Measurements from ENCODE around the gene ARL5B. TPM values are rescaled to one million over a fixed set of nuclear protein-coding genes. Genes with fewer than 3 reads are reported as not detected.
"Not testable (repeated sequence)": the region's sequence is repeated elsewhere in the genome, so short reads cannot be mapped to it uniquely, and the experiment has no call there.

ARL5B gene, protein sequence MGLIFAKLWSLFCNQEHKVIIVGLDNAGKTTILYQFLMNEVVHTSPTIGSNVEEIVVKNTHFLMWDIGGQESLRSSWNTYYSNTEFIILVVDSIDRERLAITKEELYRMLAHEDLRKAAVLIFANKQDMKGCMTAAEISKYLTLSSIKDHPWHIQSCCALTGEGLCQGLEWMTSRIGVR
- 1 to 10 TPM; 9.0 to 9.3 TPM for total RNA-seq

DNA sequence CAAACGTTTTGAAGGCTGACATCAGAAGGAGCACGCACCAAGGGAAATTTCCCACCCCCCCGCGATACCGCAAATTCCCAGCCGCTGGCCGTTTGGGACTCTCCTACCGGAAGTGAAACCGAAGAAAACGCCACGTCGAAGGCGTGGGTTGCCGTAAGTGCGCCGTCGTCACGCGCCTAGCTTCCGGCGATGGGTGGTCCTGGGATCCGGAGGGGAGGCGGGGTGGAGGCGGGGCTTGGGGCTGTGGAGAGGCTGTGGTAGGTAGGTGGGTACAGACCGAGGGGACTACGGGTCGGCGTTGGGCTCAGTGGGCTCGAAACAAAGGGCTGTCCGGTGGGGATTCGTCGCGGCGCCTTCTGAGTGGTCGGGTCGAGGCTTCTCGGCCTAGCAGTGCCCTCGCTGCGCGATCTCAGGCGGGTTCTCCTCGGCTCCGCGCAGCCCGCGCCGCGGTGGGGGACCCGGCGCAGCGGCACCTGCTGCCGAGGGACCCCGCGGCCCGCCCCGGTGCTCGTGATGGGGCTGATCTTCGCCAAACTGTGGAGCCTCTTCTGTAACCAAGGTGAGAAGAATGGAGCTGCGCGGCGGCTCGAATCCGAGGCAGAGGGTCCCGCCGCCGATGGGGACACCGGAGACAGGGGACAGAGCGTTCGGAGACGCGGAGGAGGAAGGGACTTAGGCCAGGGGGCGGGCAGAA is at the start of gene ARL5B:
Gene ARL5B (plus strand): TSS at position 307 of the 694 bp plus-strand sequence. CDS start 207 bp downstream, at position 514.
- CTCF ChIA-PET: interaction anchor here (1.0 kb wide), 1 partner anchor 11 kb away, joined by 3 read pairs; no protein-coding TSS in a partner anchor
- POLR2A ChIA-PET: interaction anchor here (0.6 to 1.6 kb wide), 6 partner anchors 8 to 1458 kb away, joined by 3 to 11 read pairs (median 4); partner anchors contain the start of genes NSUN6 and TRDMT1

DNA sequence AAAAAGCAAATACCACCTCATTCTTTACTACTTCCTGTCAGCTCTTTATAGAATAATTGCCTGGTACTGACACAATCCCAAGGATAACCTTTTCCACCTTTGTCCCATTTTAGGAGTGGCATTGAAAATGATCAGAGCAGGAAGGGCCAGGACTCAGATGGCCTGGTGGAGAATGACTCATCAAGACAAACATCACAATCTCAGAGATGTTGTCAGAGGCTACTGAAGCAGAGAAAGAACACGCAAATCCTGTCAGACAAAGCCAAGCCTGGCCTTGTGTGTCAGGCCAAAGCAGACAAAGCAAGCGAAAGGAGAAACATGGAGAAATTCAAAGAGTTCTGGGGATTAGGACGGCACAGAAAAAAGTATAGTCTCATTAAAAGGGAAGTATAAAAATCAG is 48.7 kb upstream of the ARL5B start:
- ChIA-PET POLR2A (no interaction called here), CTCF (no interaction called here)

DNA sequence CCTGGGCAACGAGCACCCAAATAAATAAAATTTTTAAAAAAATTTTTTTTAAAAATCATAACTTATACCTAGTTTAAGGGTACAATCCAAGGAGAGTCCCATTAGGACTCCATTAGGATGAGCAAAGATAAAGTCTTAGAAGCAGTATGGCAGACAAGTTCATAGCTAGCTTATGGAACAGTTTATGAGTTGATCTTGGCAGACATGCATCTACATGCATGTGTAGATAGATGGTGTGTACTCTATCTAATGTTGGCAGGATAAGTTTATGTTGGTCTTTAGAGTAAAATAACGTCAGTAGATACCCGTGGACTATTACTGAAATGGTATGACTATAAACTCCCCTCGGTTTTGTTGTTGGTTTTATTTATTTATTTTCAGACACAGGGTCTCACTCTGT is 48.1 kb upstream of the ARL5B start:
- POLR2A ChIA-PET: no interaction called here
- CTCF ChIA-PET: no interaction called here

DNA sequence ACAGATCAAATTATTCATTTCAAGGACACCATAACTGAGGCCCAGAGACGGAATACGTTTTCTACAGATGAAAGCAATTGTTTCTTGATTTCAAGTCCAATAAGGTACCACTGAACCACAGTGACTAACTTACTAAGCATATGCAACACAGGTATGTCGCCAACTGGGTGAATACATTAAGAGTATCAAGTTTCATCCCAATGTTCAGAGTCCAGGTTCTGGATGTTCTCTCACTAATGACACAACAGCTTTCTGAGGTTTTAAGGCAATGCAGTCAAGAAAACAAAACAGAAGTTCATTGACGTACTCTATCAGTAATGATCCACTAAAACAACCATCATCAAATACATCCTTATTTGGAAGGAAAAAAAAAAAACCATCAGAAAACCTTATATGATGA is 43.6 kb upstream of the ARL5B start:
- POLR2A ChIA-PET: interaction anchor here (0.6 kb wide), 1 partner anchor 910 kb away, joined by 4 read pairs; no protein-coding TSS in a partner anchor
- CTCF ChIA-PET: no interaction called here

DNA sequence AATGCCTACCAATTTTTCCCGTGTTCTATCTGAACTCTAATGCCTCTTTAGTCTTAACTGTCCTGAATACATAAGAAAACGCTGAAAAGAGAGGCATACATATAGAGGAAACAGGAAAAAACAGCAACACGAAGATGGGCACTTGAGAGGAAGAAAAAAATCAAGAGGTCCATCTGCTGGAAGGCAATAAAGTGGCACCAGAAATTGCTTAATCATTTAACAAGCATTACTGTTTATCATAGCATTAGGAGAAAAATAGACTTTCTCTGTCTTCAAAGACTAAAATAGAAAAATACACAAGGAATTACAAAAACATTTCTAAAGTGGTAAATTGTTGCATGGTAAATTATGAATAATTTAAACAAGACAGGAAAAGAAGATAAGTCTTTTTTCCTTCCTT is 42.9 kb upstream of the ARL5B start:
- ChIA-PET CTCF (no interaction called here), POLR2A (interaction anchor here (0.6 kb wide), 1 partner anchor 909 kb away, joined by 4 read pairs; no protein-coding TSS in a partner anchor)

DNA sequence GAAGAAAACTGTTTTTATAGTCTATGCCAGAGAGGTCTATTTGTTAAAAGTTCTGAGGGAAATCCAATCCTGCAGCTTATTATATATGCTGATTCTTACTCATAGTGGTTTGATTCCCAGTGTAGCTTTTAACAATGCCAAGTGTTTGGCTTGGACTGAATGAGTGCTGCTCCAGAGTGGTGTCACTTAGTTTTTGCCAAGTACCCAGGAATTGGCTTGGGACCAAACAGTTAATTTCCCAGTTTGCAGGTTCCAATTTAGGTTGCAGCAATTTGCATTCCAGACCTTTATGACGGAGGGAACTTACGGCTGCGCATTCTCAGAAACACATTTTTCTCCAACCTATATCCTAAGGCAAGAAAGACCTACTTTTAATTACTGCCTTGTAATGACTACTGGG is 40.2 kb upstream of the ARL5B start:
- CTCF ChIA-PET: no interaction called here
- POLR2A ChIA-PET: interaction anchor here (0.6 kb wide), 1 partner anchor 40 kb away, joined by 6 read pairs; no protein-coding TSS in a partner anchor

DNA sequence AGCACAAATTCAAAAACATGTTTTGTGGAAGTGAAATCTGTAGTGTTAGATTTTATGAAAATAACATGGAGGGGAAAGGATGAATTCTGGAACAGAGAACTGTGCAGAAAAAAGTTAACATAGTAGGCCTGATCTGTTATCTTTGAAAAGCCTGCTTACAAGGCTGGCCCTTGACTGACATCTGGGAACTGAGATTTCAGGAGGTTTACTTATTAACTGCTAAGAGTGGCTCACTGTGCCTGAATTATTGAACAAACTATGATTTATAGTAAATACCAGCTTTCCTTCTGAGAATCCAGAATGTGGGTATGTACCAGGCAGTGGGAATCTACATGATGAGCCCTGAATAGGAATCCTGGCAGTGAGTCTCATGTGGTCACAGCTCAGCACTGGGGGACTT is 38.4 kb upstream of the ARL5B start:
- POLR2A ChIA-PET: no interaction called here
- CTCF ChIA-PET: no interaction called here

DNA sequence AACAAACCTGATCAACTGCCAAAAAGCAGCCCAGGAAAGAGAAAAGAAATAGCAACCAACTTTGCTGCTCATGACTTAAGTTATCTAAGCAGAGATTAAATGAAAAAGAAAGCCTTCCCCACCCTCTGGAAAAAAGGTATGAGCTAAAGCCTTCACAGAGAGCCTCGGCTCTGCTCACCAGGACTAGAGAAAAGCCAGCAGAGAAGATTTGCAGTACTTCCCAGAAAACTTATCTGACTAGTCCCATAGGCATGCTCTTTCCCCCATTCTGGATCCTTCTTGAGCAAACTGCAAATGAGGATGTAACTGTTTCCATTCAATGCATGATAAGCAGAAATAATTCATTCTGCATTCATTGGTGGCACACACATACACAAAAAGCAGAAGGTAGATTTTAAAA is 35.6 kb upstream of the ARL5B start:
- CTCF ChIA-PET, POLR2A ChIA-PET: not testable (repeated sequence)

DNA sequence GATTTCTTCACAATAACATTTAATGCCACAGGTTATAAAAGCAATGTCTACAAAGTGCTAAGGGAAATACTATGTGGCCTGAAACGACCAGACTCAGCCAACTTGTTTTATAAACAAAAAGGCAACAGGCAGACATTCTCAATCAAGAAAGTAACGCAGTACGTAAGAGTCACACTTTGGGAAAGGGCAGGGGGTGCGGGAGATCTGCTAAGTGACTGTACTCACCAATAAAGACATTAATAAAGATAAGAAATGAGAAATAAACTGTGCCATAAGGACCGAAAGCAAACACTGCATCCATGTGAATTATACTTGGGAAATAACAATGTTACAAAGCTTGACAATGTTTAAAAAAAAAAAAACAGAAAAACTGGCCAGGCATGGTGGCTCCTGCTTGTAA is 33.3 kb upstream of the ARL5B start:
- ChIA-PET POLR2A (no interaction called here), CTCF (no interaction called here)

DNA sequence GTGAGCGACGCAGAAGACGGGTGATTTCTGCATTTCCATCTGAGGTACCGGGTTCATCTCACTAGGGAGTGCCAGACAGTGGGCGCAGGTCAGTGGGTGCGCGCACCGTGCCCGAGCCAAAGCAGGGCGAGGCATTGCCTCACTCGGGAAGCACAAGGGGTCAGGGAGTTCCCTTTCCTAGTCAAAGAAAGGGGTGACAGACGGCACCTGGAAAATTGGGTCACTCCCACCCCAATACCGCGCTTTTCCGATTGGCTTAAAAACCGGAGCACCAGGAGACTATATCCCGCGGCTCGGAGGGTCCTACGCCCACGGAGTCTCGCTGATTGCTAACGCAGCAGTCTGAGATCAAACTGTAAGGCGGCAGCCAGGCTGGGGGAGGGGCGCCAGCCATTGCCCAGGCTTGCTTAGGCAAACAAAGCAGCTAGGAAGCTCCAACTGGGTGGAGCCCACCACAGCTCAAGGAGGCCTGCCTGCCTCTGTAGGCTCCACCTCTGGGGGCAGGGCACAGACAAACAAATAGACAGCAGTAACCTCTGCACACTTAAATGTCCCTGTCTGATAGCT is 31.7 kb upstream of the ARL5B start:
- POLR2A ChIA-PET, CTCF ChIA-PET: not testable (repeated sequence)

DNA sequence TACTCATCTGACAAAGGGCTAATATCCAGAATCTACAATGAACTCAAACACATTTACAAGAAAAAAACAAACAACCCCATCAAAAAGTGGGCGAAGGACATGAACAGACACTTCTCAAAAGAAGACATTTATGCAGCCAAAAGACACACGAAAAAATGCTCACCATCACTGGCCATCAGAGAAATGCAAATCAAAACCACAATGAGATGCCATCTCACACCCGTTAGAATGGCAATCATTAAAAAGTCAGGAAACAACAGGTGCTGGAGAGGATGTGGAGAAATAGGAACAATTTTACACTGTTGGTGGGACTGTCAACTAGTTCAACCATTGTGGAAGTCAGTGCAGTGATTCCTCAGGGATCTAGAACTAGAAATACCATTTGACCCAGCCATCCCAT is 26.7 kb upstream of the ARL5B start:
- CTCF ChIA-PET, POLR2A ChIA-PET: not testable (repeated sequence)

DNA sequence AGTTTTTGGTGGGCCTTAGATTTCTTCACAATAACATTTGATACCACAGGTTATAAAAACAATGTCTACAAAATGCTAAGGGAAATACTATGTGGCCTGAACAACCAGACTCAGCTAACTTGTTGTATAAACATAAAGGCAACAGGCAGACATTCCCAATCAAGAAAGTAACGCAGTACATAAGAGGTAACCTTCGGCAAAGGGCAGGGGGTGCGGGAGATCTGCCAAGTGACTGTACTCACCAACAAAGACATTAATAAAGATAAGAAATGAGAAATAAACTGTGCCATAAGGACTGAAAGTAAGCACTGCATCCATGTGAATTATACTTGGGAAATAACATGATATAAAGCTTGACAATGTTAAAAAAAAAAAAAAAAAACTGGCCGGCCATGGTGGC is 23.2 kb upstream of the ARL5B start:
- POLR2A ChIA-PET: no interaction called here
- CTCF ChIA-PET: no interaction called here

DNA sequence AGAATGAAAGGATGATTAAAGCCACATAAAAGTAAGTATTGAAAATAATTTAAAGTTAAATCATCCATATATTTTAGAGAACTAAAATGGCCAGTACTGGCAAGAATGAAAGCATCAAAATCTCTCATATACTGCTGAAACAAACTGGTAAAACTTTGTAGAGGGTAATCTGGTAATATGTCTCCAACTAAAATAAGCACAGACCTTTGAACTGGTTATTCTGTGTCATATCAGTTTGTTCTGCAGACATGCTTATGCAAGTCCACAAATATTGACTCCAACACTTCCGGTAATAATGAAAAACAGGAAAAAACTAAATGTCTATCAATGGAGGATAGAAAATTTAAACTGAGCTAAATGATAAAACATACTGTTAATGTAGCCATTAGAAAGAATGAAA is 21.8 kb upstream of the ARL5B start:
- CTCF ChIA-PET: not testable (repeated sequence)
- POLR2A ChIA-PET: interaction anchor here (0.7 kb wide), 1 partner anchor 23 kb away, joined by 4 read pairs; no protein-coding TSS in a partner anchor

DNA sequence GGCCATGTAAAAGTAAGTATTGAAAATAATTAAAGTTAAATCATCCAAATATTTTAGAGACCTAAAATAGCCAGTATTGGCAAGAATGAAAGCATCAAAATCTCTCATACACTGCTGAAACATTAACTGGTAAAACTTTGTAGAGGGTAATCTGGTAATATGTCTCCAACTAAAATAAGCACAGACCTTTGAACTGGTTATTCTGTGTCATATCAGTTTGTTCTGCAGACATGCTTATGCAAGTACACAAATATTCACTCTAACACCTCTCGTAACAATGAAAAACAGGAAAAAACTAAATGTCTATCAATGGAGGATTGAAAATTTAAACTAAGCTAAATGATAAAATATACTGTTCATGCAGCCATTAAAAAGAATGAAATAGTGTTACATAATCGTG is 19.5 kb upstream of the ARL5B start:
- CTCF ChIA-PET, POLR2A ChIA-PET: not testable (repeated sequence)

DNA sequence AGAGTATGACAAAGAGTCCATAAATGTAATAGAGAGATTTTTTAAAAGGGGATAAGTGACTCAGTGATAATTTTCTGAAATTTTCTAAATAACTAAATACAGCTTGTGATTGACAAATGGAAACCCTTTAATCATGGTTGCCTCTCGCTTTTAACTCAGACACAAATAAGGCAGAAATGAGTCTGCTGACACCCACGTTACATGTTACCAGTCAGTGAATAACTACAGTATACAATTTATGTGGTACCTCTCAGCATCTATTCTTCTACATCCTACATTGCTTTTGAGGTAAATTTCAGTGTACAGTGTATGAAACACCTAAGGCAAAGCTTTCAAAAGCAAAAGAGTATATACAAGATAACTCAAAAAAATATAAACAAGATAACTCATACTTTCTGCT is 12.1 kb upstream of the ARL5B start:
- ChIA-PET CTCF (no interaction called here), POLR2A (interaction anchor here (1.7 kb wide), 1 partner anchor 12 kb away, joined by 11 read pairs; the partner anchor contains the start of gene ARL5B)

DNA sequence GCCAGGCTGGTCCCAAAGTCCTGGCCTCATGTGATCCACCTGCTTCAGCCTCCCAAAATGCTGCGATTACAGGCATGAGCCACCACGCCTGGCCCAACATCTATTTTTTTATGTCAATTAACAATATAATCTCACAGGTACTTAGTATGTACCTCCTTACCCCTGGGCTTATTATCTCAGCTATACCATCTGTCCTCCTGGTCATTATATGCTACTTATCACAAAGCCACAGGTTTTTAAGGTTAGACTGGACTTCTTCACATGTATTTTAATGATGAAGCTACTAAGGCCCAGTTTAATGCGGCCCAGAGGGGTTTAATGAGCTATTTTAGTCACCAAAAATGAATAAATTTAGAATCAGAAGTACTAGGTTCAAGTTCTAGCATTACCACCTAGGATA is 11.3 kb upstream of the ARL5B start:
- POLR2A ChIA-PET: interaction anchor here (1.7 kb wide), 1 partner anchor 11 kb away, joined by 11 read pairs; the partner anchor contains the start of gene ARL5B
- CTCF ChIA-PET: interaction anchor here (1.4 kb wide), 1 partner anchor 11 kb away, joined by 3 read pairs; the partner anchor contains the start of gene ARL5B

DNA sequence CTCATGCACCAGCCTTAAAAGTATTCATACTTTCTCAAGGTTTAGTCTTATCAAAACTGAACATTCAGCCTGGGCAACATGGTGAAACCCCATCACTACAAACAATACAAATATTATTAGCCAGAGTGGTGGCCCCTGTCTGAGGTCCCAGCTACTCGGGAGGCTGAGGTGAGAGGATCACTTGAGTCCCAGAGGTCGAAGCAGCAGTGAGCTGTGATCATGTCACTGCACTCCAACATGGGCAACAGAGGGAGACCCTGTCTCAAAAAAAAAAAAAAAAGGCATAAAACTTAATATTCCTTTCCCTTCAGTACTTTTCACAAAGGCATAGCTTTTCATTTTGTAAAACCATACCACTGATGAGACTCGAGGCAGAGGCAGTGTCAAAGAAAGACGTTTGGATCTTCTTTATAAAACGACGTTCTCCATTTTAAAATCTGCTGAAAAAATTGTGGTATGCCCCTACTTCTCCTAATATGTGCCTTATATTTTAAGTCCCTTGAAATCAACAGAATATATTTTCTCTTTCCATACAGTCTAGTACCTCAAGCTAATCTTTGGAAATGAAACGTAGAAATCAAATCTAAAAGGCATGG is 9.8 kb upstream of the ARL5B start:
- CTCF ChIA-PET: no interaction called here

DNA sequence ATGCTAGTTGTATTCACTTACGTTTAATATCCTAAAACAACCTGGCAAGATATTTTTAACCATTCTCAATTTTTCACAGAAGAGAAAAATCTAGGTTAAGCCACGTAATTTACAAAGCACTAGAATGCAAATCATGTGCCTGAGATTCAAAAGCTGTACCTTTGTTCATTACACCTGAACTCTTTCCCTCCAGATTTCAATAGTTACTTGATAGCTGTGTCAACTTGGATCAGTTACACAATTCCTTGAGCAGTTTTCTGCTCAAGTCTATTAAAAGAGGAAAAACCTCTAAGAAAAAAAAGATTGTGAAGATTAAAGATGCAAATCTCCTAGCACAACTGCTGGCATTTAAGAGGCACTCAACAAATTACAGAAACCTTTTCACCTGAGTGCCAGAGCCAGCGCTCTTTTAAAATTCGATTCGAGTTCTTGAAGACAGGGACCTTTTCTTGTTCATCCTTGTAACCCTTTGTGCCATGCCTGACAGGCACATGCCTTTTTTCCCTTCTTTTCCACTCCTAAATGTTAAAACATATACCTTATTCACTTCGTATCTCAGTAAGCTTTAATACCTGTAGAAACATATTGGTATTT is 8.7 kb upstream of the ARL5B start:
- POLR2A ChIA-PET: interaction anchor here (0.7 to 1.2 kb wide), 2 partner anchors 9 to 65 kb away, joined by 3 to 4 read pairs; partner anchors contain the start of gene ARL5B
- CTCF ChIA-PET: no interaction called here

More for the DNA sequence above, 9.8 kb upstream of the ARL5B start:
- POLR2A ChIA-PET: interaction anchor here (1.0 kb wide), 1 partner anchor 9 kb away, joined by 5 read pairs; the partner anchor contains the start of gene ARL5B

DNA sequence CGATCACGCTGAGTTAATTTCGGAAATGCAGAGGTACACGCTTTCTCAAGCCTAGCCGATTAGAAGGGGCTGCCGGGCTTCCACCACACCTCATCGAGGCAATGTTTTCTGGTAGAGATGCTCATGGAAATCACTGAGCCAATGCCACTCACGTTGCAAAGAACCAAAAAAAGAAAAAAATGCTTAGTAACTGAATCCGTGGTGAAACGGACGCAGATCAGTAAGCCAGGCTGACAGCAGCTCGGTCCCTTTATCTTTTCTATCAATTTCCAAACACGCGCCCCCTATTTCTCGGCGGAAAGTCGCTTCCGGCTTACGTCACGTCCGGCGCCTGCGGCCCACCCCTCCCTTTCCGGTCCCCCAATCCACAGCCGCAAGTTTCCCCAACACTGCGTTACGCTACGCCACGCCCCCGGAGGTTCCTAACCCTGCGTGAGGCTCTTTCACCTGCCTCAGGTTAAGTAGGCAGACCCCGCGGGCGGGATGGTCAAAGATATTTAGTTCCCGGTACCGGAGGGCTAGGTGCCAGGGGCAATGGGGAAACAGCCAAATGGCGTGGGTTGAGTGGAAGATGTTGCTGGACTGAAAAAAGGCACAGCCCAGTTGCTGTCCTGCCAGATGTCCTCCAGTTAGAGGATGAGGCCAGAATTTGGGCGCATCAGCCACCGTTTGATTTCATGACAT is 7.8 kb upstream of the ARL5B start, which contains the start of gene NSUN6:
Gene NSUN6 (minus strand): TSS at position 264 of the 684 bp plus-strand sequence. CDS start 384 bp downstream, outside the sequence.
- ChIA-PET POLR2A (interaction anchor here (1.2 kb wide), 1 partner anchor 8 kb away, joined by 4 read pairs; the partner anchor contains the start of gene ARL5B), CTCF (no interaction called here)
